ENCODE results near the gene DIP2C.
"Not testable (repeated sequence)": the region's sequence is repeated elsewhere in the genome, so short reads cannot be mapped to it uniquely, and the experiment has no call there.

Gene DIP2C

DNA sequence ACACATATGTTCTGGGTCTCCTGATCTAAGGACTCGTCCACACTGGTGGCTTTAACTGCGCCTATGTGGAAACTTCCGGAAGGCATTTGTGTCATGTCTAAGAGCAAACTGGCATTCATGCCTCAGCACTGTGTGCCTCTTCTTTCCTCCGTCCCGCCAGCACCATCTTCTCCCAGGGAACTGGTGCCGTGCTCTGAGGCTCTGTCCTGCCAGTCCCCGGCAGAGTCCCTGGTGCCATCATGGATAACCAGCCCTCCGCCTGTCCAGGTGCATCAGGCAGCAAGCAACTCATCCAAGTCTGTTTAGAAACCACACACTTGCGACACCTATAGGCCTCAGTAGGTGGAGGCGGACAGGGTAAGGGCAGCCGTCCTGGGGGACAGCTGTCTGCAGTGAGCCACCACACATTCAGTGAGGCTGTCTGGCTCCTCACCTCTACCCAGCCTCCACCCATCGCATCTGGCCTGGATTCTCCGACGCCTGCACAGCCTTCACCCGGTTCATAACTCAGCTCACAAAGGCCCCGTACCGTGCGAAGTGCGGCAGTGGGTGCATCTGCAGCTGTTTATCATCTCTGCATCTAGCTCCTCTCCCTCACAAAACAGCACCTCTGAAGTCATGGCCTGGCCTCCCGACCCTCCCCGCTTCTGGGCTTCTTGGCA lies 162.7 kb downstream of the DIP2C start:
- DNase-seq = no peak

DNA sequence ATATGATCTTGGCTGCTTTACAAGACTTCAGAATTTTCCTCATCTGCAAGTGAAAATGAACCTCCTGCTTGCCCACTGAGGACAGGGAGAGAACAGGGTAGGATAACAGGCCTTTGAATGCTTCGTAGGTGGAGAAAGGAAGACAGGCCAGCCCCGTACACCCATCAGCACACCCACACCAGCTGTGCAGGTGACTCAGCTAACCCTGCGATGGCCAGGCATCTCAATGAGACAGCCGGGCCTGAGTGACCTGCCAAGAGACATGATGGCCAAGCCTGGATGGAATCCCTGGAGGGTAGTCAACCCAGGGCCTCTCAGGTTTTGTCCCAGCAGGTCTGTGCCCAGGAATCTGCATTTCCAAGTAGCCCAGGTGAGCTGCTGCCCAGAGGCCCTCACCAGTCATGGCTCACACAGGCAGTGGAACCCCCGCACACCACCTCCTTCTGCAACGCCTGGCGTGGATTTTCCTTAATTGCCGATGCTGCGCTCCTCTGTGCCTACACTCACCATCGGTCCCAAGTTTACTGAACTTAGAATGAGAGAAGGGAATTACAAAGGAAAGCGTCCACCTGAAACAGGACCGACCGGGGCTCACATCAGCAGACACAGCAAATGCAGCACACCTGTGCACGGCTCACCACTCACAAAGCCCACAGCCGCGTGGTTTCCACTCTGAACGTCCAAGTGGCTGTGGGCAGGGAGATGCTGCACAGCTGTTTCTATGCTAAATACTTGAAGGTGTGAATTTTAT lies 163.7 kb downstream of the DIP2C start:
- no peak for DNase-seq

DNA sequence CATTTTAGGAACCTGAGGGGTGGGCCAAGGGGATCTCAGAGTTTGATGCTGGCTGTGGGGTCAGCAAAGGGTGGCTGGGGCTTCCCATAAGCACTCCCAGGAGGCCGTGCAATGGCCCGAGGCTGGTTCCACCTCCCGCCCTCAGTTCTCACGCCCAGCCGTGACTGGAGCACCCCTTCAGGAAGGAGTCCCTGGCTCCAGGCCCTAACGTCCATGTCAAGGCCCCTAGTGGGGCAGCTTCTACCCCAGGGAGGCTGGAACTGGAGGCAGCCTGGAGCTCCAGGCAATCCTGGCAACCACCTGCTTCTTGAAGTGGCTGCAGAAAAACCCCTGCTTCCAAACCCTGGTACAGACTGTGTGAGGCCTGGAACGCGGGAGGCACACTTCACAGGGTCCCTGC lies 165.5 kb downstream of the DIP2C start:
- DNase-seq = no peak

DNA sequence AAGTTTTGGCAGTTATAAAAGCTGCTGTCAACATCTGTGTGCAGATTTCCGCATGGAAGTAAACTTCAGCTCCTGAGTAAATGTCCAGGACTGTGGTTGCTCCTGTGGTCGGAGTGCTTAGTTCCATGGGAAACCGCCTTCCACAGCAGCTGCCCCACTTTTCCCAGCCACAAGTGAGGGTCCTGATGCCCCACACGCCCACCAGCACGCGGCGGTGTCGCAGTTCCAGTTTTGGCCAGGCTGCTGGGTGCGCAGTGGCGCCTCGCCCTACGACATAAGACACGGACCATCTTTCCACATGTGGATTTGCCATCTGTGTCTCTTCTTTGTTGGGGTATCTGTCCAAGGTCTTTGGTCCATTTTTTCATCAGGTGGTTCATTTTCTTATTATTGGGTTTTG lies 167.1 kb downstream of the DIP2C start:
- DNase-seq = no peak

DNA sequence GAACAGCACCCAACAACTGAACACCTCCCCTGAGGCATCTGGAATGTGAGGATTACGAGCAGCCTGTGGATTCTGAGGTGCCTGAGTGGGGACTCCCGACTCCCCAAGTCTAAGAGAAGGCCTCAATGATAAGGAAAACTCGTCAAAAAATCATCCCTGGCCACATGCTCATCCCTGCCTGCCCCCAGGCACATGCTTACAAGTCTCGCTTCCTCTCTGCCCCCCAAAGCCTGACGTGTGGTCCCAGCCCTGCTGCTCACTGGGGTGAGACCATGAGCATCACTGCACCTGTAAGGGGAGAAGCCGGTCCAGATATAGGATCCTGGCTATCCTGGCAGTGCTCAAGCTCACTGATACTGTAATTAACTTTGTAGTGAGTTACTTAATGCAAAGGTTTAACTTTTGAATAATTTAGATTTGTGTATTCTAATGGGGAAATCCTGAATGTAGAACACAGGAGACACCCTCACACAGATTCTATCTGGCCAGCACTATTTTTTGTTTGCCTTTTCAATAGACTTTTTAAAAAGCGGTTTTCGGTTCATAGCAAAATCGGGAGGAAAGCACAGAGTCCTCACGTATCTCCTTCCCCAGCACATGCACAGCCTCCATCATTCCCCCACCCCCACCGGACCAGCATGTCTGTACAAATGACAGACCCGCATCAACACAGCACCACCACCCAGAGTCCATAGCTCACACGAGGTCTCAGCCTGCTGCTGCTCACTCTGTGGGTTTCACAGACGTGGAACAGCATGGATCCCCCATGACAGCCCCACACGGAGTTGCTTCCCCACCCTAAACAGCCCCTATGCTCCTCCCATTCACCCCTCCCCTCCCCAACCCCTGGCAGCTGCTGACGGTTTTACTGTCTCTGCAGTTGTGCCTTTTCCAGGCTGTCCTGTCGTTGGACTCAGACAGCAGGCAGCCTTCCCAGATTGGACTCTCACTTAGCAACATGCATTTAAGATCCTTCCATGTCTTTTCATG lies 167.9 kb downstream of the DIP2C start:
- no peak for DNase-seq

DNA sequence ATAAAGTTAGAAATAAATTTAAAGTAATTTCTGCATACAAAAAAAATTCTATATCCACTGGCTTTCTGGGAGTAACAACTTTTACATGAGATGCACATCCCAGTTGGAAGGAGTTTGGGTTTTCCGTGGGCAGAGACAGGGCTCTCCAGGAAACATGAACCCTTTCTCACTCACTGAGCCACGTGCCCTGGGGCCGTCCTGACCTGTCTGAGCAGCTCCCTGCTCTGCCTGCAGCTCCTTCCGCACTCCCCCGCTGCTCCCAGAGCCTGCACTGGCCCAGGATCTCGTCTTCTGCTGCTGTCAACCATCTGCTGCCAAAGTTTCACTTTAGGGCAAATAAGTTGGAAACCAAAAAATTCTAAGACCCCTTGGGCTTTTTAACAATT lies 169.1 kb downstream of the DIP2C start:
- no peak for DNase-seq

DNA sequence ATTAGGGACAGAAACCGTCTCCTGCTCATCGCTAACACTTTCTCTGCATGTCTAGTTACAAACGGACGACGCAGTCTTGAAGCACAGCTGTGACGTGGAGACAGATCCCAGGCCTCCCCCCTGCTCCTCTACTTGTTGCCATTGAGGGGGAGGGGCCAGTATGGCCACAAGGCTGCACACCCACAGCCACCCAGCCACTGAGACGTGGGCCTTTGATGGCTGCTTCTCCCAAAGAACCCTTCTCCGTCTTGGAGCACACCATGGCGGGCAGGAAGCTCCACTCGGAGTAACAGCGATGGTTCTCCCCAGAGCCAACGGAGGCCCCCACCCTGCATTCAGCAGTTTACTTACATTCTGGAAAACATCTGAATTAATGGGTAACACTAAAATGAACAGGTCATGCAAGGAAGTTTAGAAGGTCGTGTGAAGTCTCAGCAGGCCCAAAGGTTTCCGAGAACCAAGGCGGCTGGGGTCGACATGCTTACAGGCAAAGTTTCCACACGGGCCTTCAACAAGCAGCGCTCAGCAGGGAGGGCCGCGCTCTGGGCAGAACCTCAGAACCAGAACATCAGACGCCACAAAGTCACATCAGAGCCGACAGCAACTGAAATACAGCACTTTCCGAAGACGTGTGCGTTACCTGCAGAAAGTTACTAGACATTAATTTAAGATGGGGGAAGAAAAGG lies 169.6 kb downstream of the DIP2C start:
- no peak for DNase-seq

DNA sequence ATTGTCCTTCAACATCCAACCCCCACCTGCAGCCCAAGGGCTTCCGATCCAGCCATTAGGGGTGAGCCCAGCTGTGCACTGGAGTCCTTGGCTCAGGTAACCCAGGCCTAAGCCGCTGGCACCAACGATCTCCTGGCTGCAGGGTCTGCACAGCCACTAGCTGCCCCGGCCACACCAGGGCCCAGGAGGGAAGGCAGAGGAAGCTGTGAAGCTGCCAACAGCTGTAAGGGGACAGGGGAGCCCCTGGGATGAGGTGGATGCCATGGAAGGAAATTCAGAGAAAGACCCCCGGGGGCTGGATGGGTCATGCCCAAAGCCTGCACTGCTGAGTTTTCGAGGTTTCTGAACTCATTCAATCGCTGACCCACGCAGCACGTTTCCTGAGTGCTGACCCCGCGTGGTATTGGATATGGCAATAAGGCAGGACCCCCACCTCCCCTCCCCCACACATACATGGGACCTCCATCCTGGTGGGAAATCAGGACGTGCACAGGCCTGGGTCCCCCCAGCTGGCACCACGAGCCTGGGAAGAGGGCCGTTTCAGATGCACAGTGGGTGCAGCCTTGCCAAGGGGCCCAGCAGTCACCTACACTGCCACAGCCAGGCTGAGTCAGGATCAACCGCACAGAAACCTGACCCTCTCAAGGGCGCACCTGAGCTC lies 170.3 kb downstream of the DIP2C start:
- no peak for DNase-seq

DNA sequence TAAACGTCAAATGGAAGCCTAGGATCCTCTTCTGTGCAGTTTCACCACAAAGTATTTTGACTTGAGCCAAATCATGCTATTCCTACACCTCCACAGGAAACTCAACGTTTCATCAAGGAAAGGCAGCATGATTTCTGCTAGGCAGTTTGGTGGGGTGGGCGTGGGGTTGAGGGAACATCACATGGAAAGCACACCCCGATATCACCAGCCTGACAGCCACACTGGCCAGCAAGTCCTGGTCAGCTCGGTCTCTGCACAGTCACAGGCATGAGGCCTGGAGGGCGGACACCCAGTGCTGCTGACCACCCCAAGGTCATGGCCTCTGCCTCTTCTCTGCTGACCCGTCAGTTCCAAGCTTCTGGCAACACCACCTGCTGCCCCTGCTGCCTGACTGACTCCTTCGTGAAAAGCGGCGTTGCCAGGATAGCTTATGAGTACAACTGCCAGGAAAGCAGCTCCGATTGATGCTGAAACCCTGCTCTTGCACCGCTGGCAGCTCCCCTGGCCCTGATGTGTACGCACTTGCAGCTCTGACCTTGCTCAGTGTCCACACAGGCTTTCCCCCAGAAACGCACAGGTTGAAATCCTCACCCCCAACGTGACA lies 171.5 kb downstream of the DIP2C start:
- DNase-seq = no peak

DNA sequence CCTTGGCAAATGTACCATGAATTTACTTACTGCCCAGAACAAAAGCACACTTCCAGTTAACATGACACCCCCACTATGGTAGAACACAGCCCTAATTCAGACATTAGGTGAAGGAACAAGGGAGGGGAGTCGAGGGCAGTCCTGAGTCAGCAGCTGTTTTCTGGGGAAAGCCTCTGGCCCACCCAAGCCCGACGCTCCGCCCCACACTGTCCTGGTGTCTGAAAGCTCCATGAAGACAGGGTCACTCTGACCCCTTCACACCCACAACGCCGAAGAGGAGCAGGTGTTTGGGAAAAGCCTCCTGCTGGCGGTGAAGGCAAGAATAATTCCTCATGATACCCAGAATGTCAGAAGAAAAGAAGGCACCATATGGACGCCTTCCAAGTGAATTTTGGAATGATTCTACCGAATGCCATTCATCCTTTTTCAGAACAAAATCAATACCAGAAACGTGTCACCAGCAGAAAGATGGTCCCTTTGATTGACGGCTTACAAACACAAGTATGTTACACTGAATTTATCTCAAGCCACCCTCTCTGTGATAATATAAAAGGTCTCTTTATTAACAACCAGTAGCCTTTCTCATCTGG lies 172.1 kb downstream of the DIP2C start:
- no peak for DNase-seq

DNA sequence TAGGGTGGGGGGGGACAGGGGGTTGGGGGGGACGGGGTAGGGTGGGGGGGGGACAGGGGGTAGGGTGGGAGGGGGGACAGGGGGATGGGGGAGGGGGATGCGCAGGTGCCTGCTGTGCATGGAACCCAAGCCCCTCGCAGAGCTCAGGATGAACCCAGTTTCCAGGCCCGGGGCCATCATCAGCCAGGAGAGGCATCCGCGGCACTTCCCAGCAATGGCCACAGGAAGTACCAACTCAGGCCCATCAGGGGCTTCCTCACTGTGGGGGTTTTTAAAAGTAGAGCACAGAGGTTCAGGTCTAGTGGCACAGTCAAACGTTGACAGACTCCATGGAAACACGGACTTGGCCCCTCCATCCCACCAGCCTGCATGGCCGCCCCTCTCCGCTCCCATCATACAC lies 172.7 kb downstream of the DIP2C start:
- DNase-seq = no peak

DNA sequence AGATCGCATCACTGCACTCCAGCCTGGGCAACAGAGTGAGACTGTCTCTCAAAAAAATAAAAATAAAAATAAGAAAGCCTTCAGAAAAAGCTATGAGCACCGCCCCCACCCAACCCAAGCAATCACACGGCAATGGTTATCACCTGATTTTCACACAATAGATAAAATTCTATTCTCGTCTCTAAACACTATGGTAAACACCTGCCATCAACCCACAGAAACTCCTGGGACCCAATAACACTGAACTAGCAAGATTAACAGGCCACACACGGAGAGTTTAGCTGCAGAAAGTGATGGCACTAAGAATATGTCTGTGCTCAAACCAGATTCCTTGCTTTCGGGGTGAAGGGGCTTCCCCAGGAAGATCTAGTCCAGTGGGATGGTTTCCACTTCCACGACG lies 173.8 kb downstream of the DIP2C start:
- no peak for DNase-seq

DNA sequence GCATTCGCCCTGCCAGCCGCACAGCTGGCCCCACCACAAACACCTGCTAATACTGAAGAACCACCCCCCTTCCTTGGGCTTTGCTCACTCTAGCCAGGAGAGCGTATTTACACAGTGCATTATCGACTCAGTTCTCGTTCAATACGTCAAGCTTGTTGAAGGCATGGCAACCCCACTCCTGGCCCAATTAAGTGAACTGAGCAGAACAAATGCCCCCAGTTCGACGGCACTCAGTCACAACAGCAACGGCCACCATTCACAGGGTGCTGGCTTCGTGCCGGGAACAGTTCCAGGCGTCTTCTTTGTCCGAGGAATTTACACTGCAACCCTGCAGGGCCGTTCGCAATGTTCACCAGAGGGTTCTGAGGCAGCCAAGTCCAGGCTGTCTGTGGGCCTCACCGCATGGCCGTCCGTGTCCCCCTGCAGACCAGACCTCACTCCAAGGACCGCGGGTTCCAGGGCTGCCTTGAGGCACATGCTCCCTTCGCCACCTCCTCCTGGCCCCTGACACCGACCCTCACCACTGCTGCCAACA lies 175.3 kb downstream of the DIP2C start:
- no peak for DNase-seq

DNA sequence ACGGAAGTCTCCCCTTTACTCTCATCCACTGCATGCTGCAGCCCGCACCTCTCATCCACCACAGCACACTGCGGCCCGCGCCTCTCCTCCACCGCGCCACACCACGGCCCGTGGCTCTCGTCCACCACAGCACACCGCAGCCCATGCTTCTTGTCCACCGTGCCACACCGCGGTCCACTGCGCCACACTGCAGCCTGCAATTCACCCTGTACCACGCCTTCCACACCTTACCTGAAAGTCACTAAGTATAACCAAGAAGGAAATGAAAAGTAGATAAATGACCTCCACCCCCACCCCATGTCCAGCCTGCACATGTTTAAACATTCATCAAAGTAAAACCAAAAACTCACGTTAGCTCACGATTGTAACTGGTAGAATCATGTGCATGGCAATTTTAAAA lies 176.1 kb downstream of the DIP2C start:
- DNase-seq = no peak

DNA sequence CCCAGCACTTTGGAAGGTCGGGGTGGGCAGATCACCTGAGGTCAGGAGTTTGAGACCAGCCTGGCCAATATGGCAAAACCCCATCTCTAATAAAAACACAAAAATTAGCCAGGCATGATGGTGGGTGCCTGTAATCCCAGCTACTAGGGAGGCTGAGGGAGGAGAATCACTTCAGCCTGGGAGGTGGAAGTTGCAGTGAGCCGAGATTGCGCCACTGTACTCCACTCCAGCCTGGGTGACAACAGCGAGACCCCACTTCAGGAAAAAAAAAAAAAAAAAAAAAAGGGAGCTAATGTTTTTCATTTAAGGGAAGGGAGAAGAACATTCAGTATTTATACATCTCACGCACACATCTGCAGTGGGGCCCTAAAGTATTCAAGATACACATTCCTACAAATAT lies 176.8 kb downstream of the DIP2C start:
- DNase-seq = not testable (repeated sequence)

DNA sequence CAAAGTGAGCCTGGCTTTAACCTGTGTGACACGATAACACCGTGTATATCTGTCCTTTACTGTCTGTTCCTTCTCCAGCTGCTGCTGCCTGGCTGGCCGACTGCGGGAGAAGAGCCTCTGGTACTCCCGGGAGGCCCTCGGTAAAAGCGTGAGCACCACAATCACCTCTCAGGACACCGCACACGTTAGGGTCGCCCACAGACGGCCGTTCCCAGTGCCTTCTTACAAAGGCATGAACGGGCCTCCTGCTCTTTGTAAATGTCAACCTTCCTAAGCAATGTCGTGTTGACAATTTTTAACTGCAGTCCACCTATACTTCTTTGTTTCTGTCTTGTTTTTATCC lies 177.6 kb downstream of the DIP2C start:
- no peak for DNase-seq

DNA sequence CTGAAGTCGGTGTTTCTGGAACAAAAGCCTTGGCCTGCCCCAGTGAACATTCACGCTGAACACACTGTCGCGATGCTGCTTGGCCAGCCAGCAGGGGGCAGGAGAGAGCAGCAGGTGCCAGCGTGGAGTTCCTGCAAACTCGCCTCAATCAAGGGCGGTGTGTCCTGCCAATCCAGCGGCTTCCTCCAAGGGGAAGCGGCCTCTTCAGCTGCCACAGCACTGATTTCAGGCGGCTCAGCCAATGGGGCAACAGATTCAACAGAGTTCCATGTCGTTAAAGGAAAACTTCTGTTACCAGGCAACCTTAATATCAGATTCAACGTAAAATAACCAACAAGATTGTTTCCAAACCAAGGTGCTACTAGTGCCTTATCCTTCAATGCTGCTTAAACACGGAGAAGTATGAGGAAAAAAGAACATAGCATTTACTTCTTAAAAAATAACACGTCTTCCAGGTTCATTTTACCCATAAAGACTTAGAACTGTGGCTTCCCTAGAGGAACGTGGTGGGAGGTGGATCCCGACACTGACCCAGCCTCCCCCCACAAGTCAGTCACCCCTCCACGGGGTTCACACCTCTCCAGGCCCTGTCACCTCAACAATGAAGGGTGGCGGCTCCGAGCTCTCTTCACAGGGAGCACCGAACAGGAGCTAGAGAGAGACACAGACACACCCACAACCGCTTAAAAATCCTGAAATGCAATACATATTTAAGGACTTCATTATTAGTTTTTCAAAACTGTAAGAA lies 178.2 kb downstream of the DIP2C start:
- no peak for DNase-seq

DNA sequence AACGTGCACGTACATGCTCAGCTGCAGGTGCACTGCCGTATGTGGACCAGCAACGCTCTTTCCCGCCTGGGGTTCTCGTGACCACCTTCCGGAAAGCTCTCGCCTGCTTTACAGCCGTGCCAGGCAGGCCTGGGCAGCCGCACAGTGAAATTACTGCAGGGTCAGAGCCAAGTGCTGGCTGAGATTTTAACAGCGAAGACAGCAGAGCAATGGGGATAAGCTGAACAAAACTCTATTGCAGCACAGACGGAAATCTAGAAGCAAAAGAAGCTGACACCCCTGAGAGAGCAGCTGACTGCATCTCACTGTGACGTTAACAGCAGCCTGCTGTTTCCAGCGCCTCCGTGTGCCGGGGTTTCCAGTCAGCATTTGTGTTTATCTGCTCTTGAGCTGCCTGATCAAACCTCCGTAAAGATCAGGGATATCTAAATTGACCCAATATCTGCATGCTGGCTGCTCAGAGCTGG lies 179.0 kb downstream of the DIP2C start:
- no peak for DNase-seq

DNA sequence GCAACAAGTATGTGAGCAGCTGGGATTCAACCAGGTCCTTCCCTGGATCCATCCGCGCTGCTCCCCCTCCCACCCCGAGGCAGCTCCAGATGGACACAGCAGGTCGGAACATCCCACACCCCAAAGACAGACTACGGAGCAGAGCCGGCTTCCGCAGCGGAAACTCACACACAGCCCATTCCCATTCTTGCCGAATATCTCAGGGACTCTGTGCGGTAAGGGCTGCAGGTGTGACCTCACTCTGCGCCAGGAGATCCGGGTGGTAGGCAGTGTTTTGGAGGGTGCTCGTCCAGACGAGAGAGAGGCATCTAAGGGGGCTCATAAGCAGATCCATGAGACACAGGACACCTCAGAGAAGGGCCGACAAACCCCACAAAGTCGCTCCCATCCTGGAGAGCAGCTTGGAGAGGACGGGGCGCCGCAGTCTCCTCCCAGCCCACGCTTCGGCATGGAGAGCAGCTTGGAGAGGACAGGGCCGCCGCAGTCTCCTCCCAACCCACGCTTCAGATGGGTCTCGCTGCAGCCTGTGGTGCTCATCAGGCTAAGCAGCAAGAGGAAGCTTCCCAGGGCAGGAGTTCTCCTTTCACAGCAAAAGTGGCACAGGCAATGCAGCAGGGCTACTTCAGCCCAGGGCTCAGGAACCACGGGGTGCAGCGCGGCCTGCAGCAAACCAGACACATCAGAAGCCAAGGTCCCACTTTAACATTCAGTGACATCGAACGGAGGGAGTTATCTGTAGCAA lies 179.9 kb downstream of the DIP2C start:
- DNase-seq = no peak

DNA sequence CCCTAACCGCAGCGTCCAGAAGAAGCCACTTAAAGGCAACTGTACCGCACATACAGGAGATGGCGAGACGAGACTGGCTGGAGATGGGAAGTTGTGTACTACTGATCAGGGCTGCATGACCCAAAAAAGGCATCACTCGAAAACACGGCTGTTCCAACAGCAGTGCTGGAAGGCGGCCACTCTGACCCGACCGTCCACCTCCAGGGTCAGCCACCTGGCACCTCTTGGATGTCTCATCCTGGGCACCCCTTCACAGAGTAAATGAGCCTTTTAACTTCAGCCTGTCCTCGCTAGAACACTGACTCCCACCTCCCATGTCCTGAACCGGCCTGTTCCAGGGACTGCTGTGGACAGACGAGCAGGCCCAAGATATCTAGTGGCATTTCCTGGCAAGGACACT lies 180.7 kb downstream of the DIP2C start:
- no peak for DNase-seq
